HepG2 (cell line): Measurements from ENCODE around the gene C20orf204. TPM values are rescaled to one million over a fixed set of nuclear protein-coding genes. Genes with fewer than 3 reads are reported as not detected.
A peak's percentile ranks its signal among the peaks of the same experiment; 100 is the strongest.

Source experiments
- AGO1 ChIP-seq: fragments of 200-400 bp; formaldehyde crosslinking; IDR thresholded peaks from 2 replicates; pipeline ENCODE4 v1.6.1; 2017; ENCODE audit warnings: mild to moderate bottlenecking, low read depth, low read length, moderate library complexity; ENCODE audit not compliant: poor library complexity, severe bottlenecking
- CREM ChIP-seq, 2 experiments: sonication (generic) in 1 of 2; formaldehyde crosslinking in 1 of 2; IDR thresholded peaks; 2 replicates each; pipeline versions ENCODE4 v1.4.0 to v1.6.1; 2016 to 2020; ENCODE audit warnings: antibody characterized with exemption in 1 of 2, mild to moderate bottlenecking in 1 of 2, missing genetic modification reagents in 1 of 2
- DNMT1 ChIP-seq: sonication (generic); formaldehyde crosslinking; IDR thresholded peaks from 2 replicates; pipeline ENCODE4 v1.5.1; 2020; ENCODE audit warnings: mild to moderate bottlenecking, missing genetic modification reagents
- FOXK2 ChIP-seq: fragments of 450-650 bp; IDR thresholded peaks from 2 replicates; pipeline ENCODE4 v1.6.1; 2016
- IRX3 ChIP-seq: sonication (generic); formaldehyde crosslinking; IDR thresholded peaks from 2 replicates; pipeline ENCODE4 v1.8.1; 2023; ENCODE audit warnings: mild to moderate bottlenecking, low read depth, missing genetic modification reagents, borderline replicate concordance
- JUND ChIP-seq: sonication (generic); formaldehyde crosslinking; IDR thresholded peaks from 2 replicates; pipeline ENCODE4 v1.8.0; 2022; ENCODE audit warnings: mild to moderate bottlenecking, missing genetic modification reagents
- MAFF ChIP-seq: IDR thresholded peaks from 2 replicates; pipeline ENCODE4 v1.6.1; 2011; ENCODE audit warnings: low read depth, low read length, improper control_type of control experiment
- MED13 ChIP-seq: sonication (generic); formaldehyde crosslinking; IDR thresholded peaks from 2 replicates; pipeline ENCODE4 v1.5.0; 2020; ENCODE audit warnings: missing genetic modification reagents
- NCOR1 ChIP-seq: fragments of 200-600 bp; sonication (generic); IDR thresholded peaks from 2 replicates; pipeline ENCODE4 v1.7.0; 2017; ENCODE audit warnings: antibody characterized with exemption, low read length, borderline replicate concordance
- ZFX ChIP-seq: sonication (generic); formaldehyde crosslinking; IDR thresholded peaks from 2 replicates; pipeline ENCODE4 v1.4.0; 2020; ENCODE audit warnings: mild to moderate bottlenecking, low read depth, missing genetic modification reagents, moderate library complexity
- ZNF17 ChIP-seq: sonication (generic); formaldehyde crosslinking; IDR thresholded peaks from 2 replicates; pipeline ENCODE4 v1.5.0; 2020; ENCODE audit warnings: mild to moderate bottlenecking, missing genetic modification reagents
- ZNF253 ChIP-seq: sonication (generic); formaldehyde crosslinking; IDR thresholded peaks from 2 replicates; pipeline ENCODE4 v1.8.0; 2022; ENCODE audit warnings: mild to moderate bottlenecking, missing genetic modification reagents, borderline replicate concordance
- ZNF782 ChIP-seq: sonication (generic); formaldehyde crosslinking; IDR thresholded peaks from 2 replicates; pipeline ENCODE4 v1.4.0; 2020; ENCODE audit warnings: missing genetic modification reagents, mild to moderate bottlenecking, borderline replicate concordance
- ZNF850 ChIP-seq: sonication (generic); formaldehyde crosslinking; conservative IDR thresholded peaks from 2 replicates; pipeline ENCODE4 v1.9.0; 2021; ENCODE audit warnings: mild to moderate bottlenecking, missing genetic modification reagents
- ZNF883 ChIP-seq: sonication (generic); formaldehyde crosslinking; IDR thresholded peaks from 2 replicates; pipeline ENCODE4 v1.5.1; 2020; ENCODE audit warnings: mild to moderate bottlenecking, missing genetic modification reagents; ENCODE audit errors: not compliant biosample characterization
- ZSCAN9 ChIP-seq: IDR thresholded peaks from 2 replicates; pipeline ENCODE4 v1.6.1; 2016; ENCODE audit warnings: borderline replicate concordance
- polyA plus RNA-seq, 8 experiments: library from polyadenylated mRNA; depleted of rRNA in 3 of 8; stranded (reverse) in 7 of 8; unstranded in 1 of 8; fragments of >200 nt; fragmentation: Illumina TruSeq in 4 of 8; extraction: Trizol in 4 of 8; gene quantifications; 2 replicates each; pipeline versions ENCODE4 v1.2.1 to v1.2.3, GENCODE V29; 2011 to 2016; ENCODE audit warnings: low read depth in 4 of 8, missing spikeins in 1 of 8, mixed read lengths in 1 of 8; ENCODE audit not compliant: insufficient read depth in 1 of 8
- total RNA-seq, 5 experiments: library from RNA; depleted of rRNA; stranded (reverse); fragments of >200 nt; fragmentation: Illumina TruSeq; extraction: Trizol; gene quantifications; 2 replicates each; pipeline ENCODE4 v1.2.3, GENCODE V29; 2016; ENCODE audit warnings: low read depth in 1 of 5
- TF ChIP-seq, protein P1 (sequence below): sonication (generic); formaldehyde crosslinking; IDR thresholded peaks from 2 replicates; pipeline ENCODE4 v1.4.0; 2020; ENCODE audit warnings: missing genetic modification reagents
- TF ChIP-seq, protein P2 (sequence below): sonication (generic); formaldehyde crosslinking; IDR thresholded peaks from 2 replicates; pipeline ENCODE4 v1.8.0; 2022; ENCODE audit warnings: missing genetic modification reagents, mild to moderate bottlenecking, borderline replicate concordance
- TF ChIP-seq, protein P3 (sequence below): sonication (generic); formaldehyde crosslinking; IDR thresholded peaks from 2 replicates; pipeline ENCODE4 v1.9.0; 2021; ENCODE audit warnings: missing genetic modification reagents, mild to moderate bottlenecking, borderline replicate concordance
- TF ChIP-seq, protein P4 (sequence below): IDR thresholded peaks from 2 replicates; pipeline ENCODE4 v1.6.1; 2016; ENCODE audit warnings: missing compliant biosample characterization, missing genetic modification reagents, borderline replicate concordance

Gene C20orf204
- total and polyA plus RNA-seq, 2 of the 13 experiments (the other 11 are each of a cell fraction or from before 2014, with no cell fraction given) = 22.1 to 80.0 TPM

DNA sequence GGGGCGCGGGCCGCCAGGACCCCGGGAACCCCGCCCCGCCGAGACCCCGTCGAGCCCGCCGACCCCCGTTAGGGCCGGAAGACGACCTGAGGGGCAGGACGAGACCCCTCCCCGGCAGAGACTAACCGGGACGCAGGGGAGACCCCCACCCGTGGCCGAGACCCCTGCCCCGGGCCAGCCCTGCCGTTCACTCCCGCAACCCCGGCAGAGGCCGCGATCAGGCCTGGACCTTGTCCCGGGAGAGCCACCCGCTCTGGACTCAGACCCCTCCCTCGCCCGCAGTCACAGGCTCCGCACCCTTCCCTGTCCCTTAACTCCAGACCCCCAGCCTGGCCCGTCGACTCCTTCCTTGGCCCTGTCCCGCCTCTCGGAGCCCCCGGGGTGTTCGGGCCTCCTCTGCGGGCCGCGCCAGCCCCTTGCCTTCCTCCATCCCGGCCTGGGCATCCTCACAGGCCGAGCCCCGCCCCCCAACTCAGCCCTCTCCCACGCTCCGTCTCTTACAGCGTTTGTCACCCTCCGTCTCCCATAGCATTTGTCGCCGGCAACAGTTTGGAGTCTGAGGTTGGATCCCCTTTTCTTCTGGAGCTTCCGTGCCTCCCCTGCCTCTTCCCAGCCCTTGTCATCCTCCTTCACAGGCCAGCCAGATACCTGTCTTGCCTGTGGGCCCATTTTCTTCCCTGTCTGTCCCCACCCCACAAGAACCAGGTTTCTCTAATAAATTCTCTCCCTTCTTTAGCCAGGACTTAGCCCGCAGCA is 27.6 kb downstream of the C20orf204 start (continued):
- TF ChIP-seq ZNF253 (CRISPR knock-in tag) = no peak; the same call in 1 of the 2 replicates
- TF ChIP-seq ZNF782 = no peak; the same call in 1 of the 2 replicates
- peak; percentile 69 for TF ChIP-seq ZFX (CRISPR knock-in tag)
- TF ChIP-seq ZNF17 (CRISPR knock-in tag) = no peak
- TF ChIP-seq NCOR1 = peak; percentile 22; the same call in 1 of the 2 replicates
- TF ChIP-seq, protein P1, sequence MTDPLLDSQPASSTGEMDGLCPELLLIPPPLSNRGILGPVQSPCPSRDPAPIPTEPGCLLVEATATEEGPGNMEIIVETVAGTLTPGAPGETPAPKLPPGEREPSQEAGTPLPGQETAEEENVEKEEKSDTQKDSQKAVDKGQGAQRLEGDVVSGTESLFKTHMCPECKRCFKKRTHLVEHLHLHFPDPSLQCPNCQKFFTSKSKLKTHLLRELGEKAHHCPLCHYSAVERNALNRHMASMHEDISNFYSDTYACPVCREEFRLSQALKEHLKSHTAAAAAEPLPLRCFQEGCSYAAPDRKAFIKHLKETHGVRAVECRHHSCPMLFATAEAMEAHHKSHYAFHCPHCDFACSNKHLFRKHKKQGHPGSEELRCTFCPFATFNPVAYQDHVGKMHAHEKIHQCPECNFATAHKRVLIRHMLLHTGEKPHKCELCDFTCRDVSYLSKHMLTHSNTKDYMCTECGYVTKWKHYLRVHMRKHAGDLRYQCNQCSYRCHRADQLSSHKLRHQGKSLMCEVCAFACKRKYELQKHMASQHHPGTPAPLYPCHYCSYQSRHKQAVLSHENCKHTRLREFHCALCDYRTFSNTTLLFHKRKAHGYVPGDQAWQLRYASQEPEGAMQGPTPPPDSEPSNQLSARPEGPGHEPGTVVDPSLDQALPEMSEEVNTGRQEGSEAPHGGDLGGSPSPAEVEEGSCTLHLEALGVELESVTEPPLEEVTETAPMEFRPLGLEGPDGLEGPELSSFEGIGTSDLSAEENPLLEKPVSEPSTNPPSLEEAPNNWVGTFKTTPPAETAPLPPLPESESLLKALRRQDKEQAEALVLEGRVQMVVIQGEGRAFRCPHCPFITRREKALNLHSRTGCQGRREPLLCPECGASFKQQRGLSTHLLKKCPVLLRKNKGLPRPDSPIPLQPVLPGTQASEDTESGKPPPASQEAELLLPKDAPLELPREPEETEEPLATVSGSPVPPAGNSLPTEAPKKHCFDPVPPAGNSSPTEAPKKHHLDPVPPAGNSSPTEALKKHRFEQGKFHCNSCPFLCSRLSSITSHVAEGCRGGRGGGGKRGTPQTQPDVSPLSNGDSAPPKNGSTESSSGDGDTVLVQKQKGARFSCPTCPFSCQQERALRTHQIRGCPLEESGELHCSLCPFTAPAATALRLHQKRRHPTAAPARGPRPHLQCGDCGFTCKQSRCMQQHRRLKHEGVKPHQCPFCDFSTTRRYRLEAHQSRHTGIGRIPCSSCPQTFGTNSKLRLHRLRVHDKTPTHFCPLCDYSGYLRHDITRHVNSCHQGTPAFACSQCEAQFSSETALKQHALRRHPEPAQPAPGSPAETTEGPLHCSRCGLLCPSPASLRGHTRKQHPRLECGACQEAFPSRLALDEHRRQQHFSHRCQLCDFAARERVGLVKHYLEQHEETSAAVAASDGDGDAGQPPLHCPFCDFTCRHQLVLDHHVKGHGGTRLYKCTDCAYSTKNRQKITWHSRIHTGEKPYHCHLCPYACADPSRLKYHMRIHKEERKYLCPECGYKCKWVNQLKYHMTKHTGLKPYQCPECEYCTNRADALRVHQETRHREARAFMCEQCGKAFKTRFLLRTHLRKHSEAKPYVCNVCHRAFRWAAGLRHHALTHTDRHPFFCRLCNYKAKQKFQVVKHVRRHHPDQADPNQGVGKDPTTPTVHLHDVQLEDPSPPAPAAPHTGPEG (CRISPR knock-in tag) = peak; percentile 42
- TF ChIP-seq, protein P2, sequence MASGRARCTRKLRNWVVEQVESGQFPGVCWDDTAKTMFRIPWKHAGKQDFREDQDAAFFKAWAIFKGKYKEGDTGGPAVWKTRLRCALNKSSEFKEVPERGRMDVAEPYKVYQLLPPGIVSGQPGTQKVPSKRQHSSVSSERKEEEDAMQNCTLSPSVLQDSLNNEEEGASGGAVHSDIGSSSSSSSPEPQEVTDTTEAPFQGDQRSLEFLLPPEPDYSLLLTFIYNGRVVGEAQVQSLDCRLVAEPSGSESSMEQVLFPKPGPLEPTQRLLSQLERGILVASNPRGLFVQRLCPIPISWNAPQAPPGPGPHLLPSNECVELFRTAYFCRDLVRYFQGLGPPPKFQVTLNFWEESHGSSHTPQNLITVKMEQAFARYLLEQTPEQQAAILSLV = peak; percentile 62; the same call in 1 of the 2 replicates
- no peak for TF ChIP-seq DNMT1 (CRISPR knock-in tag)
- TF ChIP-seq CREM (IDR thresholded peaks at IDR 0.05) = peak; percentile 35; the same call in 1 of the 2 replicates
- no peak for TF ChIP-seq CREM (CRISPR knock-in tag; IDR thresholded peaks at IDR 0.05)
- TF ChIP-seq, protein P3, sequence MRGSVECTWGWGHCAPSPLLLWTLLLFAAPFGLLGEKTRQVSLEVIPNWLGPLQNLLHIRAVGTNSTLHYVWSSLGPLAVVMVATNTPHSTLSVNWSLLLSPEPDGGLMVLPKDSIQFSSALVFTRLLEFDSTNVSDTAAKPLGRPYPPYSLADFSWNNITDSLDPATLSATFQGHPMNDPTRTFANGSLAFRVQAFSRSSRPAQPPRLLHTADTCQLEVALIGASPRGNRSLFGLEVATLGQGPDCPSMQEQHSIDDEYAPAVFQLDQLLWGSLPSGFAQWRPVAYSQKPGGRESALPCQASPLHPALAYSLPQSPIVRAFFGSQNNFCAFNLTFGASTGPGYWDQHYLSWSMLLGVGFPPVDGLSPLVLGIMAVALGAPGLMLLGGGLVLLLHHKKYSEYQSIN = no peak
- no peak; the same call in 1 of the 2 replicates for TF ChIP-seq MED13
- TF ChIP-seq, protein P4, sequence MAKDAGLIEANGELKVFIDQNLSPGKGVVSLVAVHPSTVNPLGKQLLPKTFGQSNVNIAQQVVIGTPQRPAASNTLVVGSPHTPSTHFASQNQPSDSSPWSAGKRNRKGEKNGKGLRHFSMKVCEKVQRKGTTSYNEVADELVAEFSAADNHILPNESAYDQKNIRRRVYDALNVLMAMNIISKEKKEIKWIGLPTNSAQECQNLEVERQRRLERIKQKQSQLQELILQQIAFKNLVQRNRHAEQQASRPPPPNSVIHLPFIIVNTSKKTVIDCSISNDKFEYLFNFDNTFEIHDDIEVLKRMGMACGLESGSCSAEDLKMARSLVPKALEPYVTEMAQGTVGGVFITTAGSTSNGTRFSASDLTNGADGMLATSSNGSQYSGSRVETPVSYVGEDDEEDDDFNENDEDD (CRISPR knock-in tag) = no peak
- TF ChIP-seq FOXK2 = no peak
- peak; percentile 98 for TF ChIP-seq AGO1
- no peak for TF ChIP-seq ZSCAN9 (CRISPR knock-in tag)
- TF ChIP-seq IRX3 (CRISPR knock-in tag) = peak; percentile 16
- no peak for TF ChIP-seq ZNF850 (CRISPR knock-in tag)
- no peak for TF ChIP-seq MAFF
- TF ChIP-seq JUND (CRISPR knock-in tag) = no peak
- TF ChIP-seq ZNF883 (CRISPR knock-in tag) = no peak
